ENCODE measurements around the gene NBAS. TPM values are rescaled to one million over a fixed set of nuclear protein-coding genes. Genes with fewer than 3 reads are reported as not detected.

NBAS gene
- total and polyA plus RNA-seq, 7 experiments from 2014 or later: 18.6 to 41.6 (median 32.7) TPM

- Mint-ChIP-seq H3K27ac (peak overlapping the region in 8 of 9 donors; percentile 47 to 97 (median 94)), H3K36me3 (peaks cover 7 to 27% (median 17%) of the 10 kb centered on the region in 5 donors), H3K27me3 (no peaks in the 10 kb centered on the region), H3K4me3 (peak overlapping the region; percentile 90 to 96 (median 94)), H3K4me1 (peaks cover 24 to 66% (median 57%) of the 10 kb centered on the region in 7 donors), H3K9me3 (no peaks in the 10 kb centered on the region)
- no peak overlapping the region for H3K27ac ChIP-seq (ENCODE audit: low read depth, low read length)
- H3K4me3 ChIP-seq (ENCODE audit: low read length): no peak overlapping the region
- ATAC-seq (no peak), DNase-seq (no peak)
- intact Hi-C loops (cut with micrococcal nuclease): no loop called here
- H3K4me1 ChIP-seq (ENCODE audit: control insufficient read depth in 2 of 2, insufficient read depth in 2 of 2, low read length in 2 of 2): peaks cover 0 to 5% of the 10 kb centered on the region in 2 donors
- no peaks in the 10 kb centered on the region for H3K27me3 ChIP-seq (ENCODE audit: control insufficient read depth in 2 of 2, insufficient read depth in 2 of 2, low read length in 2 of 2)
- peaks cover 0 to 32% (median 6%) of the 10 kb centered on the region in 3 experiments for H3K36me3 ChIP-seq (ENCODE audit: control insufficient read depth in 2 of 3, insufficient read depth in 3 of 3, low read length in 3 of 3)
- ChIA-PET CTCF (no interaction called here), POLR2A (interaction anchor here (0.6 to 2.4 kb wide), 2 partner anchors 25 to 31 kb away, joined by 3 to 16 read pairs; partner anchors contain the start of gene NBAS)
- no peaks in the 10 kb centered on the region for H3K9me3 ChIP-seq (ENCODE audit: control insufficient read depth in 2 of 3, low read length in 3 of 3)
Observed at GRCh38 chr2:15593327-15593705, 32.2 kb upstream of the NBAS start.

GRCh38 chr2:15591692-15592463 is 30.7 kb upstream of the NBAS start, which contains the start of gene DDX1:
Gene DDX1, plus strand, starts transcription at chr2:15591868. Its CDS starts 66 bp downstream, at chr2:15591934.
- ChIA-PET POLR2A (interaction anchor here (0.6 to 2.4 kb wide), 4 partner anchors 28 to 39 kb away, joined by 3 to 16 read pairs (median 6); partner anchors contain the start of gene NBAS), CTCF (interaction anchor here (1.1 to 1.3 kb wide), 2 partner anchors 15 to 16 kb away, joined by 3 read pairs; no protein-coding TSS in a partner anchor)
- H3K4me3 ChIP-seq (ENCODE audit: low read length): peak within 1 kb of the TSS; percentile 85
- no peaks in the 10 kb centered on the region for H3K27me3 ChIP-seq (ENCODE audit: control insufficient read depth in 2 of 2, insufficient read depth in 2 of 2, low read length in 2 of 2)
- Mint-ChIP-seq H3K36me3 (peaks cover 7 to 16% (median 8%) of the 10 kb centered on the region in 5 donors), H3K9me3 (no peaks in the 10 kb centered on the region), H3K27ac (peak within 1 kb of the TSS; percentile 91 to 97 (median 95)), H3K4me1 (peaks cover 24 to 62% (median 53%) of the 10 kb centered on the region in 7 donors), H3K4me3 (peak within 1 kb of the TSS; percentile 90 to 96 (median 94)), H3K27me3 (no peaks in the 10 kb centered on the region)
- intact Hi-C loops (cut with micrococcal nuclease): loop anchor here (1.0 to 2.0 kb wide), 3 partner anchors 31 to 450 kb away; partner anchors contain the start of gene NBAS (in 2 of the 2)
- peaks cover 0 to 20% (median 1%) of the 10 kb centered on the region in 3 experiments for H3K36me3 ChIP-seq (ENCODE audit: control insufficient read depth in 2 of 3, insufficient read depth in 3 of 3, low read length in 3 of 3)
- peak; percentile 78 to 93 (median 84) for DNase-seq
- peak within 1 kb of the TSS; percentile 86 for H3K27ac ChIP-seq (ENCODE audit: low read depth, low read length)
- peaks cover 0 to 5% of the 10 kb centered on the region in 2 donors for H3K4me1 ChIP-seq (ENCODE audit: control insufficient read depth in 2 of 2, insufficient read depth in 2 of 2, low read length in 2 of 2)
- ATAC-seq: peak; percentile 98
- no peaks in the 10 kb centered on the region for H3K9me3 ChIP-seq (ENCODE audit: control insufficient read depth in 2 of 3, low read length in 3 of 3)

DNA sequence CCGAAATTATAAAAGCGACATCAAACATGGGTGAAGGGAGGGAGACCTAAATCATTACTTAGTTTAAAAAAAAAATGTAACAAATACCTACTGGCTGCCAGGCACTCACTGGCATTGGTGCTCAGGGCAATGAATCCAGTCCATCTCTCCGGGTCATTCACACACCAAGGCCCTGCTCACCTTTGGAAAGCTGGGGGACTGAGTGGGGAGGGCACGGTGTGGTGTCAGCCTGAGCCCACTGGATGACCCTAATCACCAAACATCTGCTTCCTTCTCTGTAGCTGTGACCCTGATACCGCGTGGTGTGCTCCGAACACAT is 30.2 kb upstream of the NBAS start:
- peak overlapping the region; percentile 86 for H3K27ac ChIP-seq (ENCODE audit: low read depth, low read length)
- POLR2A ChIA-PET: interaction anchor here (0.7 to 2.4 kb wide), 4 partner anchors 28 to 39 kb away, joined by 3 to 16 read pairs (median 4); partner anchors contain the start of gene NBAS
- H3K9me3 Mint-ChIP-seq: no peaks in the 10 kb centered on the region
- no peaks in the 10 kb centered on the region for H3K27me3 Mint-ChIP-seq
- peaks cover 0 to 5% of the 10 kb centered on the region in 2 donors for H3K4me1 ChIP-seq (ENCODE audit: control insufficient read depth in 2 of 2, insufficient read depth in 2 of 2, low read length in 2 of 2)
- ATAC-seq (no peak), DNase-seq (no peak)
- peaks cover 5 to 13% (median 6%) of the 10 kb centered on the region in 5 donors for H3K36me3 Mint-ChIP-seq
- H3K4me1 Mint-ChIP-seq: peaks cover 22 to 62% (median 50%) of the 10 kb centered on the region in 7 donors
- CTCF ChIA-PET: interaction anchor here (1.3 kb wide), 1 partner anchor 15 kb away, joined by 3 read pairs; no protein-coding TSS in a partner anchor
- peak overlapping the region; percentile 85 for H3K4me3 ChIP-seq (ENCODE audit: low read length)
- peaks cover 0 to 17% (median 0%) of the 10 kb centered on the region in 3 experiments for H3K36me3 ChIP-seq (ENCODE audit: control insufficient read depth in 2 of 3, insufficient read depth in 3 of 3, low read length in 3 of 3)
- intact Hi-C loops (cut with micrococcal nuclease): loop anchor here (1.0 to 2.0 kb wide), 3 partner anchors 30 to 449 kb away; partner anchors contain the start of gene NBAS (in 2 of the 2)
- H3K9me3 ChIP-seq (ENCODE audit: control insufficient read depth in 2 of 3, low read length in 3 of 3): no peaks in the 10 kb centered on the region
- no peaks in the 10 kb centered on the region for H3K27me3 ChIP-seq (ENCODE audit: control insufficient read depth in 2 of 2, insufficient read depth in 2 of 2, low read length in 2 of 2)
- peak overlapping the region; percentile 90 to 96 (median 94) for H3K4me3 Mint-ChIP-seq
- H3K27ac Mint-ChIP-seq: peak overlapping the region; percentile 91 to 97 (median 95)

DNA sequence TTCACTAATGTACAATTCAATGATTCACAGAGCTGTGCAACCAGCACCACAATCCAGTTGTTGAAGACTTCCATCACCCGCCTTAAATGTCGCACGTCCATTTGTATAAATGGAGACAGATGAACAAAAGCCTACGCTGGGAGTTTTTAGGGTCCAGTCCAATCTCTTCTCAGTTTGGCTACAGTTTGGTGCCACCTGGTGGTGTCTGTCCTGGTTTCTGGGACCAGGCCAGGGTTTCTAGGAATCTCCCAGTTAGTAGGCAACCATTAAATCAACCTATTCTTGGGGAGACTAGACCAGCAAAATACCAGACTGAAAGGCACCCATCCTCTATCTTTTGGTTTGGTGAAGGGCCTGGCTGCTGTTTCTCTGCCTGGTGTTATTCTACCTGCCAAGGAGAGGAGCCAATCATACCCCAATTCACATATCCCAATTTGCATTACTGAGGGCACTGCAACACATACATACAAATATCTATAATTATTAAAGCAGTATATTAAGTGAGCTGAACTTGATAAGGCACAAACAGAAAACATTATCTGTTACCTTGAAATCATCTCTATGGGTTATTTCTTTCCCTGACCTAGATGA is 27.3 kb upstream of the NBAS start:
- peaks cover 0 to 5% of the 10 kb centered on the region in 2 donors for H3K4me1 ChIP-seq (ENCODE audit: control insufficient read depth in 2 of 2, insufficient read depth in 2 of 2, low read length in 2 of 2)
- intact Hi-C loops (cut with micrococcal nuclease): no loop called here
- Mint-ChIP-seq H3K4me1 (peaks cover 14 to 34% (median 24%) of the 10 kb centered on the region in 7 donors), H3K27ac (no peak overlapping the region), H3K9me3 (no peaks in the 10 kb centered on the region), H3K4me3 (peak overlapping the region in 1 of 10 donors; percentile 26), H3K36me3 (no peaks in the 10 kb centered on the region), H3K27me3 (peaks cover 0 to 14% (median 0%) of the 10 kb centered on the region in 5 donors)
- H3K36me3 ChIP-seq (ENCODE audit: control insufficient read depth in 2 of 3, insufficient read depth in 3 of 3, low read length in 3 of 3): peaks cover 0 to 6% (median 0%) of the 10 kb centered on the region in 3 experiments
- no peaks in the 10 kb centered on the region for H3K27me3 ChIP-seq (ENCODE audit: control insufficient read depth in 2 of 2, insufficient read depth in 2 of 2, low read length in 2 of 2)
- DNase-seq (peak in 1 of 9 donors; percentile 4), ATAC-seq (no peak)
- ChIA-PET CTCF (interaction anchor here (0.8 to 1.8 kb wide), 2 partner anchors 11 to 21 kb away, joined by 3 to 5 read pairs; no protein-coding TSS in a partner anchor), POLR2A (interaction anchor here (0.7 kb wide), 1 partner anchor 27 kb away, joined by 4 read pairs; no protein-coding TSS in a partner anchor)
- H3K27ac ChIP-seq (ENCODE audit: low read depth, low read length): no peak overlapping the region
- no peak overlapping the region for H3K4me3 ChIP-seq (ENCODE audit: low read length)
- H3K9me3 ChIP-seq (ENCODE audit: control insufficient read depth in 2 of 3, low read length in 3 of 3): no peaks in the 10 kb centered on the region

GRCh38 chr2:15584767-15585469 is 23.8 kb upstream of the NBAS start:
- POLR2A ChIA-PET: no interaction called here
- Histone ChIP-seq H3K4me1 (ENCODE audit: control insufficient read depth in 2 of 2, insufficient read depth in 2 of 2, low read length in 2 of 2) (no peaks in the 10 kb centered on the region), H3K36me3 (ENCODE audit: control insufficient read depth in 2 of 3, insufficient read depth in 3 of 3, low read length in 3 of 3) (no peaks in the 10 kb centered on the region), H3K9me3 (ENCODE audit: control insufficient read depth in 2 of 3, low read length in 3 of 3) (no peaks in the 10 kb centered on the region), H3K27ac (ENCODE audit: low read depth, low read length) (no peak overlapping the region), H3K4me3 (ENCODE audit: low read length) (no peak overlapping the region), H3K27me3 (ENCODE audit: control insufficient read depth in 2 of 2, insufficient read depth in 2 of 2, low read length in 2 of 2) (no peaks in the 10 kb centered on the region)
- intact Hi-C loops (cut with micrococcal nuclease): no loop called here
- no peak for ATAC-seq
- peaks cover 0 to 8% (median 4%) of the 10 kb centered on the region in 7 donors for H3K4me1 Mint-ChIP-seq
- no peak overlapping the region for H3K4me3 Mint-ChIP-seq
- CTCF ChIA-PET: interaction anchor here (1.2 kb wide), 1 partner anchor 9 kb away, joined by 5 read pairs; no protein-coding TSS in a partner anchor
- peaks cover 0 to 23% (median 0%) of the 10 kb centered on the region in 5 donors for H3K27me3 Mint-ChIP-seq
- DNase-seq: no peak
- H3K9me3 Mint-ChIP-seq: no peaks in the 10 kb centered on the region
- H3K27ac Mint-ChIP-seq: no peak overlapping the region
- no peaks in the 10 kb centered on the region for H3K36me3 Mint-ChIP-seq

GRCh38 chr2:15584316-15584715 is 23.2 kb upstream of the NBAS start:
- no peaks in the 10 kb centered on the region for H3K36me3 ChIP-seq (ENCODE audit: control insufficient read depth in 2 of 3, insufficient read depth in 3 of 3, low read length in 3 of 3)
- H3K4me3 ChIP-seq (ENCODE audit: low read length): no peak overlapping the region
- intact Hi-C loops (cut with micrococcal nuclease): no loop called here
- ChIA-PET CTCF (interaction anchor here (1.2 kb wide), 1 partner anchor 9 kb away, joined by 5 read pairs; no protein-coding TSS in a partner anchor), POLR2A (interaction anchor here (0.6 kb wide), 1 partner anchor 17 kb away, joined by 3 read pairs; no protein-coding TSS in a partner anchor)
- no peaks in the 10 kb centered on the region for H3K27me3 ChIP-seq (ENCODE audit: control insufficient read depth in 2 of 2, insufficient read depth in 2 of 2, low read length in 2 of 2)
- H3K9me3 ChIP-seq (ENCODE audit: control insufficient read depth in 2 of 3, low read length in 3 of 3): no peaks in the 10 kb centered on the region
- Mint-ChIP-seq H3K4me1 (peaks cover 0 to 3% (median 1%) of the 10 kb centered on the region in 7 donors), H3K36me3 (no peaks in the 10 kb centered on the region), H3K9me3 (no peaks in the 10 kb centered on the region), H3K27me3 (peaks cover 0 to 23% (median 0%) of the 10 kb centered on the region in 5 donors), H3K27ac (no peak overlapping the region), H3K4me3 (no peak overlapping the region)
- no peaks in the 10 kb centered on the region for H3K4me1 ChIP-seq (ENCODE audit: control insufficient read depth in 2 of 2, insufficient read depth in 2 of 2, low read length in 2 of 2)
- H3K27ac ChIP-seq (ENCODE audit: low read depth, low read length): no peak overlapping the region
- ATAC-seq (no peak), DNase-seq (no peak)
